GM12874 (cell line): ENCODE data around the gene SHC4.

ENCODE experiments used
- CTCF ChIP-seq: IDR thresholded peaks from 2 replicates; pipeline ENCODE4 v1.5.1; 2011; ENCODE audit warnings: low read depth, mild to moderate bottlenecking, control low read depth, low read length, moderate library complexity; ENCODE audit not compliant: insufficient read depth

SHC4 gene

GRCh38 chr15:48811325-48811958, 152.3 kb downstream of the SHC4 start:
- TF ChIP-seq CTCF, result no peak

GRCh38 chr15:48810414-48811324, 153.1 kb downstream of the SHC4 start, which contains the start of gene CEP152:
Gene CEP152, minus strand, starts transcription at chr15:48811069. Its CDS starts 5,420 bp downstream, at chr15:48805649.
- no peak for TF ChIP-seq CTCF

- no peak for TF ChIP-seq CTCF
Observed at GRCh38 chr15:48806151-48806550, 157.6 kb downstream of the SHC4 start.

- no peak for TF ChIP-seq CTCF
Observed at GRCh38 chr15:48805591-48805990, 158.1 kb downstream of the SHC4 start.

- no peak for TF ChIP-seq CTCF
Observed at GRCh38 chr15:48803877-48804276, 159.8 kb downstream of the SHC4 start.

- TF ChIP-seq CTCF, result no peak
Observed at GRCh38 chr15:48802867-48803266, 160.9 kb downstream of the SHC4 start.

- no peak for TF ChIP-seq CTCF
Observed at GRCh38 chr15:48802257-48802656, 161.5 kb downstream of the SHC4 start.
